Prostate gland (tissue), 2 donors: ENCODE measurements around the gene ATXN1.

ENCODE experiments used
- CTCF ChIP-seq, 4 experiments: fragments of 200-600 bp in 2 of 4; fragments of 450-650 bp in 2 of 4; sonication (generic) in 2 of 4; IDR thresholded peaks; 1 replicate in 3 of 4; 2 replicates in 1 of 4; pipeline ENCODE4 v1.5.1; 2016 to 2019; ENCODE audit warnings: antibody characterized with exemption in 4 of 4, mild to moderate bottlenecking in 2 of 4, moderate library complexity in 2 of 4
- POLR2A ChIP-seq: fragments of 450-650 bp; IDR thresholded peaks from one replicate; pipeline ENCODE4 v1.6.1; 2016; ENCODE audit warnings: antibody characterized with exemption, mild to moderate bottlenecking

DNA sequence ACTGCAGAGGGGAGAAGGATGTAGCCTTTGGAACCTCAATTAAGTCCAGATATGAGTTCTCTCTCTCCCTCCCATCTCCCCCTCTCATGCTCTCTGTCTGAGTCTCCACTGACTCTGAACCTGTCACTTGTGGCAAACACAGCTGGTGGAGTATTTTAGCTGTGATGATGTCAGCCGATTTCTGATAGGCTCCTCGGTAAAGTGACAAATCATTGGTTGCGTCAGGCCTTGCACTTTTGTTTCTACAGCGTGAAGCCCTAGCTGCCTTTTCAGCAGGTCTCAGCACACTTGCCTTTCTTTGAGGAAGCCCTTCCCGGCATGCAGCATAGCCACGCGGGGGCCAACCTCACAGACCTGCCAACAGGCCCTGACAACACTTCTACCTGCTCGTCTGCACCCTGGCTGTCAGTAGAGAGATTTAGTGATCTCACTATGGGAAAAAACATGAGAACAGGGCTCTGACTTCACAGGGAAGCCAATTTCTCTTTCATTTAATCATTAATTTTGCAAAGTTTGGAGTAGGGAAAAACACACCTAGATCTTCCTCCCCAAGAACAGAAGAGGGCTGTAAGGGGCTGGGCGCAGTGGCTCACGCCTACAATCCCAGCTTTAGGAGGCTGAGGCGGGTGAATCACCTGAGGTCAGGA lies 438.5 kb downstream of the ATXN1 start:
- TF ChIP-seq CTCF (IDR thresholded peaks at IDR 0.05) (no peak), POLR2A (no peak)
